GM19467 (cell line): Measurements from ENCODE around the gene MFAP3L.

ENCODE experiments used
- ATAC-seq: cut with Tn5 transposase; IDR thresholded peaks from one replicate; pipeline ENCODE4 v1.9.1; 2021; ENCODE audit warnings: mild to moderate bottlenecking, moderate library complexity; ENCODE audit not compliant: unreplicated experiment

Gene MFAP3L

GRCh38 chr4:170025523-170026252, 507 bp downstream of the MFAP3L start:
- no peak for ATAC-seq

DNA sequence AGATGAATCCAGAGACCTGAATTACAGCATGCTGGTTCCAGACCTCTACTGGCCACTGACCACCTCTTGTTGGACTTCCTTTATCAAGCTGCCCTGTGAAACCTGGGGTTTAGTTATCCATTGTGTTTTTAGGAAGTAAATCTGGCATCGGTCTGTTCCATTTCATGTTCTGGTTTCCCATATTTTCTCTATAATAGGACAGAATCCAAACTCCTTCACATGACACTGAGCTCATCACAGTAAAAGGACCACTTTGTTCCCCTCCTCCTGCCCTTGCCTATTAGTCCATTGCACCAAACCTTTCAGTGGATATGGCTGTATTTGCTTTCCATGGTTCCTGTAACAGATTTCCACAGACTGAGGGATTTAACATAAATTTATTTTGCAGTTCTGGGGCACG, 4.0 kb downstream of the MFAP3L start:
- ATAC-seq, result no peak

GRCh38 chr4:170017252-170017651, 8.9 kb downstream of the MFAP3L start:
- no peak for ATAC-seq

- ATAC-seq, result no peak
Measured at GRCh38 chr4:170015285-170015684, 10.9 kb downstream of the MFAP3L start.

DNA sequence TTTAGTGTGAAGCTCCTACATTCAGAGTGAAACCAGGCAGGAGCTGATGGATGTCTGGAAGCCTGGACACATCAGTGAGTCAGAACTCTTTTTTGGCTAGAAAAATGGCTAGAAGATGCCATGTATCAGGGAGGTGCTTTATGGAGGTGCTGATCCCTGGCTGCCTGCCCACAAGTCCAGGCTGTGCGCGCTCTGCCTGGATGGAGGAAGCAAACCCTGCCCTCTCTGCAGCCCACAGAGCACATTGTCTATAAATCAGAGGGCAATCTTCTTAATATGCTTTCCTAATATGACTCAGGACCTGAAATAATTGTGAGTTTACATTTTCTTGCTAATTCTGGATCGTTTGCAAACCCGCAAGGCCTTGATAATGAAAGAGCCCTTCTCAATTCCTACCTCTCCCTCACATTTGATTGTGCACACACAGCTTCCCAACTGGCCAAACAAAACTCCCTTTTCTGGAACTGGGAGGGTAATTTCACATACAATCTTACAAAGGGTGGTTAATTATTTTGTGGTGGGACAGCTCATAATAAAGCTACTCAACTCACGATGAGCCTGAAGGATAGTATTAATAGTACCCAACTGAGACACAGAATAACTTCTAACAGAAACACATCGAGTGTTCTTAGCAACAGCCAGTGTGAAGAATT, 11.7 kb downstream of the MFAP3L start:
- ATAC-seq, result no peak

- no peak for ATAC-seq
Measured at GRCh38 chr4:170012629-170012958, 13.6 kb downstream of the MFAP3L start.

DNA sequence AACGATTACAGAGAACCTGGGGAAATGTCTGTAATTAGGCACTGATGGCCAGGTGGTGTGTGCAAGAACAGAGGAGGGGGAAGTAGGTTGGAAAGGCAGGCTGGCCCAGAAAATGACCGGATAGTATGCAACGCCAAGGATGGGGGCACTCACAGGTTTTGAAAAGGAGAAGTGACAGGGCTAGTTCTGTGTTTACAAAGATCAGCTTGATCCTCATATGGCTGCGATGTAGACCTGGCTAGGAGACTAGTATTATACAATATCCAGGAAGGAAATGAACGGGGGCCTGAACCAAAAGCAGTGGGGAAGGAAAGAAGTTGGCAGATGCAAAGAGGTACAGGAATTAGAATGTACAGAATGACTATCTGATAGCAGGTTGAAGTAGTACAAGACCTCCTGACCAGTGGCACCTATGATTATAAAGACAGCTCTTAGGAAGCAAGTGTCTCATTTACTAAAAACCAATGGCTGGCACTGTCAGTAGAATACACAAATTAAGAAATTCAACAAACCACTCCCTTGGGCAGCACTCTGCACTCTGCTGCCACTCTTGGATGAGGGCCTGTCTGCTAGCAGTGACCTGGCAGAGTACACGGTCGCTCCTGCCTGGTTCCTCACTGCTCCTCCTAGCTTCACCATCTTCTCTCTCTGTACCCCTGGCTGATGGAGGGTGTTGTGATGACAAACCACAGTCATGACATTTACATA, 14.1 kb downstream of the MFAP3L start:
- no peak for ATAC-seq

DNA sequence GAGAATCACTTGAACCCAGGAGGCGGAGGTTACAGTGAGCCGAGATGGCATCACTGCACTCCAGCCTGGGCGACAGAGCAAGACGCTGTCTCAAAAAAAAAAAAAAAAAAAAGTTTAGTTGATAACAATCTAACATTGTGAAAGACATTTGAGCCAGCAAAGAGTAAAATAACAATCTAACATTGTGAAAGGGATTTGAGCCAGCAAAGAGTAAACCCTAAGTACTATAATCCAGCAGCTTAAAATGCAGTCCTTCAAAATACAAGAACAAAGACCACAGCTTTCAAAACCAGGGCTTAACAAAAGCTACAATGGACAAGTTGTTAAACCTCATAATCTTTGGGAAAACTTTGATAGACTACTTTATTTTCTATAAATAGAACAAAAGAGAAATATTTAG, 16.9 kb downstream of the MFAP3L start:
- no peak for ATAC-seq

DNA sequence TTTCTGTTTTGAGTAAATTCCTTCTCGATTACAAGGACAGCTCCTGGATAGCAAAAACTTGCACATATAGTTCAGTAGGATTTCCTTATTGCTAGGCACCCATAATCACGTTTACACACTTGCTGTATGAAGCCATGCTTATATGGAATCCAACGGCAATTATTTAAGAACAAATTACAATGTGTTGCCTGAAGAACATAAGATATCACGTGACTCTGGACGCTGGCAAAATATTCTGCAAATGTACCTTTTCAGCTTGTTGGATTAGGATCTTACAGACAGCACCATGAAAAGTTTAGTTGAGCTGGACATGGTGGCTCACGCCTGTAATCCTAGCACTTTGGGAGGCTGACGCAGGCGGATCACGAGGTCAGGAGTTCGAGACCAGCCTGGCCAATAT, 17.4 kb downstream of the MFAP3L start:
- ATAC-seq, result no peak

DNA sequence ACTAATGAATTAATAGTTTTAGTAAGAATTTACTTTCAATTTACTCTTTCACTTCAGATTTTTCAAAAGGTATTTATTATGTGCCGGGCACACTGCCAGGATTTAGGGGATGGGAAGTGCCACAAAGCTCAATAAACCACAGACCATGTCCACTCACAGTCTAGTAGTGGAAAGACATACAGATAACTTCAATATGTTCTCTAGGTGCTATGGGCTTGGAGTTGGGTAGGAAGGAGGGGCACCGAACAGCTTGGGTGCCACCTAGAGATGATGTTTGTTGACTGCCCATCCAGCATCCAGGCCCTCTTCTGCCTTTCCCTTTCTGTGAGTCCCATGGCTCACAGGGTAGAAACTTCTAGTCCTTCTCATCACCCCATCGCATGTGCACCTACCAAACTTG, 17.8 kb downstream of the MFAP3L start:
- ATAC-seq, result peak; percentile 57

DNA sequence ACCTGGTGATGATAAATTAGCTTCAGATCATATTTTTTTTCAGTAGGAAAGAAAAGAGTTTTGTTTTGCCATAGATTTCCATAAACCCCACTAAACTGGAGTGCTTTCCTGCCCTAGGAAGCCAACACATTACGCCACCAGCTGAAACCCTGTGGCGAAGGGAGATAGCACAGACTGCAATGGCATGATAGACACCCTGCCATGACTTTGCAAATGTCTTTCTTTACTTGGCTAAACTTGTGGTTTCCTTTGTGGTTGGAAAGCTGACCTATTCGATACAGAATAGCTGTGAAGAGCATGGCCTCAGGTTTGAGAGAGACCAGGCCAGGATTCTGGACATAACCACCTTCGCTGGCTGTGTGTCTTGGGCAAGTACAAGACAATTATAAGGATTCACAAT, 19.1 kb downstream of the MFAP3L start:
- ATAC-seq, result no peak

- ATAC-seq, result no peak
Measured at GRCh38 chr4:170005472-170005871, 20.7 kb downstream of the MFAP3L start.

DNA sequence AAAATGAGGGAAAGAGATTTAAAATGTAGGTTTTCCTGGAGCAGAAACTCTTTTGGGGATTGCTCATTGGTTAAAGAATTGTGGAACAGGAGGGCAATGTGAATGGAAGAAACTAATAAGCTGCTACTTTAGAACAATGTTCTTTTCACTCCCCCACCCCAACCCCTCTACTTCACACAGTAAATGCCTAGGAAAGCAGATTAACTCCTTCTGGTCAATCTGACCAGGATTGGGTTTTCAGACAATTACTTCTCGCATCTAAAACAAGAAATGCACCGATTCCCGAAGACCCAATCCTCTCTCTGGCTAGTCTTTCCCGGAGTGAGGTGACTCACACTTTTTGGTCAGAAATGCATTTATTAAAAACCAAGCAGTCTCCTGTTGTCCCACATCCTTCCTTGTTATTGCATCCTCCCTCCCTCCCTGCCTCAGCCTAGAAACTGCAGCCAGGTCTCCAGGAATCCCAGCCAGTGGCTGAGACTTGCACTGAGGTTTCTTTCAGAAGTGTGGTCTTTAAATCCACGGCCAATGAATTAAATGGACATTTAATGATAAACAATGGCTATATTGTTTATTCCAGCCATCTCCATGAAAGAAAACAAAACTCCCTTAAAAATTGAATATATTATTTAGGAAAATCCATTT, 21.4 kb downstream of the MFAP3L start:
- ATAC-seq, result no peak

DNA sequence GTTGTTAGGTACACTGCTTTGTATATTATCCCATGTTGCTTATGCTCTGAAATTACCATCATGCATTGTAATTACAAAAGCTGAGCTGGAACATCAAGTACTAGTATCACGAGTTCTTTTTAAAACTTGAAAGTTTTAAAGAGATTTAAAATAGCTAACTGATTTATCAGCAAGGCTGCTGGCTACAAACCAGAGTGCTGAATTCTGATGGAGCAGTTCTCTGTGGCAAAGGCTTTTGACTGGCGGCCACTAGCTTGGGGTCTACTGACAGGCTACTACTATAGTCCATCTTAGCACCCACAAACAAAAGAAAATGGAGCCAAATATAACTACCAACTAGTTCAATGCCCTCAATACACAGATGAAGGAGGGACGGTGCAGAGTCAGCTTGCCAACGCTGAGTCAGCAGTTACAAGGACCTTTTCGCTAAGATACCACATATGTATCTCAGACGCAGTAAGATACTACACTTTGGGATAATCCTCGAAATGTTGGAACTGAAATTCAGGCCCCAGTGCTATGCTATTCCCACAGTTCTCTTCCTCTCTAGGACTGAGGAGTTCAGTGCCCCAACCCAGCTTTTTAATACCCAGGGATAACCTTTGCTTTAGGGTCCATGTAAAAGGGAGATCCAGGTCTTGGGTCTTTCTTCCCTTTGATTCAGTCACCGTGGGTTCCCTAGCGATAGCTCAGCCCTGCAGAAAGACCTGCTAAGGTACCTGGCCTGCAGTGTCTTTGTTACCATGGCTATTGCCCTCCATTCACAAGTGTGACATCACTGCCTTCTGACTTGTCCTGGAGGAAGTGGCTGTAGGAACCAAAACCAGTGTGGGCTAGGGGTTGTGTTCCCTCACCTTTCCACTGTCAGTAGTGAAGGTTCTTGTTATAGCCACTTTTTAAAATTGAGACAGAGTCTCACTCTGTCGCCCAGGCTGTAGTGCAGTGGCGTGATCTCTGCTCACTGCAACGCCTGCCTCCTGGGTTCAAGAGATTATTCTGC, 22.8 kb downstream of the MFAP3L start:
- ATAC-seq, result no peak

DNA sequence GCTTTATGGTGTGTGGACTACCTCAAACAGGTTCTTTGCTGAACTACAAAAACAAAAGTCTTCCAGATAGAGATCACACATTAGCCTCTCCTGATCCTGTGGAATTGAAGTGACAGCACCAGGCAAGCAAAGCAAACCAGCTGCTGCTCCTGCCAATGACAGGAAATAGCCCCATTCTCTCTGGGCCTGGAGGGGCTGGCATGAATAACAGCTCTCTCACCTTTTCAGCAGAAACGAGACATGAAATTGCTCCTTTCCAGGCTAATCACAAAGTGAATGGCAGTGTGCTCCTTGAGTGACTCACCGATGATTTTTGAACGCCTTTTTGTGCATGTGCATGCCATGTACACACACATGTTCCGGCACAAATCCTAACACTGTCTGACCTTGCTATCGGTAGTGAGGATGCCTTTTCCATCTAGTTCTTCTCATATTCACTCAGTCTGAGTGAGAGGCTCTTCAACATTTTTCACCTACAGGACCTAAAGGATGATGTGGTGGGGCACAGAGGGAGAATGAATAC, 24.4 kb downstream of the MFAP3L start:
- ATAC-seq, result no peak

- no peak for ATAC-seq
Measured at GRCh38 chr4:170001011-170001744, 25.0 kb downstream of the MFAP3L start.

DNA sequence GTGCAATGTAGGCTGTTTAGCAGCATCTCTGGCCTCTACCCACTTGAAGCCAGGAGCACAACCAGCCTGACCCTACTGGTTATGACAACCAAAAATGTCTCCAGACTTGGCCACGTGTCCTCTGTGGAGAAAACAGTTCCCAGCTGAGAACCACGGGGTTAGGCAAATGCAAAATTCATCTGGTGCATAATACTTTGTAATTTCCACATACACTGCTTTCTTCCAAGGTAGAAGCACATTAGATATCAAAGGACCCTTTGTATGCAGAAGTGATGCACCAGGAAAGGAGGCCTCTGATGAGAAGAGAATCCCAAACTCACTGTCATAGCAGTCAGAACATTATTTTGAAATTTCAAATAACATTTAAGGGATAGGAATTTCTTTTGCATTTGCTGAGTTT, 26.3 kb downstream of the MFAP3L start:
- no peak for ATAC-seq

DNA sequence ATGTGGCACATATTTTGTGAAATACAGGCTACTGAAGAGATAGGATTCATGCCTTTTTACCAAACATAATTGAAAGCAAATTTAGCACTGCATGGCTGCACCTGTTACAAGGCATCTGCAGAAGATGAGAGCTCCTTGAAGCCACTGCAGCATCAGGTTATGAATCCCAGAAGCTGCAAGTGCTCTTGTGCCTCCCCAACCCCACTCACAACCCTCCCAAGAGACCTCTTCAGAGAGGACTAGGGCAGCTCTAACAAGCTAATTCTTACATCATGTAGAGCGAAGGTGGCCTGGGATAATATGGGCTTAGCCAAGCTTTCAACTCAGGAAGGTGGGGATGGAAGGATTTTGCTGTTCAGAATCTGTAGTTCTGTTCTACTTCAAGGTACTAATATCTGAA, 27.2 kb downstream of the MFAP3L start:
- ATAC-seq, result no peak

DNA sequence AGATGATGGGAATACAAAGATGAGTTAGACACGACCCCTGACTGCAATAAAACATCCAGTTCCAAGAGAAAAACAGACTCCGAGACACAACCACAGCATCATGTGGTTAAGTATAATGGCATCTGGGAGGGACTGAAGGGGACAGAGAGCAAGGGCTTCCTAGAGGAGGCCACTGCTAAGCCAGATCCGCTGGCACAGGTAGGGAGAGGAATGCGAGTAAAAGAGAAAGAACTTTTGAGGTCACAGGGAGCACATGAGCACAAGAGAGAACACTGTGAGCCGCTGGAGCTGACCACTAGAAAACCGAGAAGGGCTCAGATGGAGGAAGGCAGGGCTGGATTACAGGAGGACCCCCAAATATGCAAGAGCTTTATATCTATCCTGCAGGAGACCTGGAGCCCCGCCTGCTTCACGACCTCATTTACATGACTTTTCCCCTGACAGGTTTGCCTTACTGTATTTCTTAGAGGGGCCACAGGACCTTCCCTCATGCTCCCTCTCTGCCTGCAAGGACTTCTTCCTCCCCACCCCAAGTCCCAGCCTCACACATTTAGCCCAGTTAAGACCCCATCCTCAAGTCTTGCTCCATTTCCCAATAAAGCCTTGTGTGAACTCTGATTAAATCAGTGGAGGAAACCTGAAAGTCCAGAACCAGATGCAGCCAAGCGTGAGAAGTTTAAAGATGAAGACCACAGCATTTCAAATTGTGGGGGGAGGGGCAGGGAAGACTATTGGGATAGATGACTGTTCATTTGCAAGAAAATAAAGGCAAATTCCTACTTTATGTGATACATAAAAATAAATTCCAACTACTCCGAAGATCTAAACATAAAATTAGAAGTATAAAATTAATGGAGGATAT, 29.6 kb downstream of the MFAP3L start:
- ATAC-seq, result no peak
